GM18505 (cell line): ENCODE measurements around the gene MLLT3.
"Not testable (repeated sequence)": the region's sequence is repeated elsewhere in the genome, so short reads cannot be mapped to it uniquely, and the experiment has no call there.

Experiments
- ATAC-seq: cut with Tn5 transposase; IDR thresholded peaks from one replicate; pipeline ENCODE4 v1.9.1; 2021; ENCODE audit not compliant: unreplicated experiment
- POLR2A ChIP-seq: IDR thresholded peaks from 4 replicates; pipeline ENCODE4 v1.6.1; 2011; ENCODE audit warnings: borderline replicate concordance; ENCODE audit not compliant: insufficient read depth, insufficient read length; ENCODE audit errors: extremely low read depth

The MLLT3 gene

DNA sequence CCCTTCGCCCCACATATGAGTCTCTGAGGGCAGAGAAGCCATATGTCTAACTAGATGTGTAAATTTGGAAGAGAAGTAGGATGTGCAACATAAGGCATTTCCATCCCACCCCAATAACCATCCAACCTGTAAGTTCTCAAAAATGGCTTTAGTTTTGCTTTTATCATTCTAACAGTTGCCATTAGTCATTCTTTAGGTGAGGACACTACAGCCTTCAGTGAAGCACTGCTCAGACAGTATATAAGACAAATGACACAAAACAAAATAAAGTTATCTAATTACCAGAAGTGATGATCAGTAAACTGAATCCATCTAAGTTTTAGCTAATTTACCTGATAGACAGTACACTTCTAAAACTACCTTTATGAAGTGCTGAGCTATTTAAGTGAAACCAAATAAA, 23.9 kb downstream of the MLLT3 start:
- ATAC-seq: no peak
- TF ChIP-seq POLR2A: no peak

DNA sequence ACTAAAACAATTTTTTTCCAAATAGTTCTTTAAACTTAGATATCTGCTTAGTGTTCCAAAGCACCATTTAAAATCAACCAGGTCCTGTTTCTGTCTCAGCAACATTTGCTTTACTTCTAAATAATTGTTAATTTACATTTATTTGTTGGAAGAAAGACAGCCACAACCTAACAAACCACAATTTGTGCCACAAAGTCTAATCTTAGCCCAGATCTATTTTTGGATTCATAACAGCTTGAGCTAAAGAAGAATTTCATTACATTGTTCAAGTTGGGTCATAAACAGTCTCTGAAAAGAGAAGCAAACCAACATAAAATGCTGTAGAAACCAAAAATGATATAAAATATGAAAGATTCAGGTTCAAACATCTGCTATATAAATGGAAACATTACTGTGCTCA, 24.4 kb downstream of the MLLT3 start:
- TF ChIP-seq POLR2A: no peak
- ATAC-seq: no peak

DNA sequence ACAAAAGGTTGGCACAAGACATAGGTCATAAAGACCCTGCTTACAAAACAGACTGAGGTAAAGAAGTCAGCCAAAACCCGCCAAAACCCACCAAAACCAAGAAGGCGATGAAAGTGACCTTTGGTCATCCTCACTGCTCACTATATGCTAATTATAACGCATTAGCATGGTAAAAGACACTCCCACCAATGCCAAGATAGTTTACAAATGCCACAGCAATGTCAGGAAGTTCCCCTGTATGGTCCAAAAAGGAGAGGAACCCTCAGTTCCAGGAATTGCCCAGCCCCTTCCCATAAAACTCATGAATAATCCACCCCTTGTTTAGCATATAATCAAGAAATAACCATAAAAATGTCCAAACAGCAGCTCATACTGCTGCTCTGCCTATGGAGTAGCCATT, 27.7 kb downstream of the MLLT3 start:
- no peak for ATAC-seq
- no peak for TF ChIP-seq POLR2A

GRCh38 chr9:20593537-20593936, 28.8 kb downstream of the MLLT3 start:
- ATAC-seq: no peak

GRCh38 chr9:20593105-20593504, 29.2 kb downstream of the MLLT3 start:
- TF ChIP-seq POLR2A: no peak
- no peak for ATAC-seq

More at GRCh38 chr9:20593537-20593936, 28.8 kb downstream of the MLLT3 start:
- no peak for TF ChIP-seq POLR2A

DNA sequence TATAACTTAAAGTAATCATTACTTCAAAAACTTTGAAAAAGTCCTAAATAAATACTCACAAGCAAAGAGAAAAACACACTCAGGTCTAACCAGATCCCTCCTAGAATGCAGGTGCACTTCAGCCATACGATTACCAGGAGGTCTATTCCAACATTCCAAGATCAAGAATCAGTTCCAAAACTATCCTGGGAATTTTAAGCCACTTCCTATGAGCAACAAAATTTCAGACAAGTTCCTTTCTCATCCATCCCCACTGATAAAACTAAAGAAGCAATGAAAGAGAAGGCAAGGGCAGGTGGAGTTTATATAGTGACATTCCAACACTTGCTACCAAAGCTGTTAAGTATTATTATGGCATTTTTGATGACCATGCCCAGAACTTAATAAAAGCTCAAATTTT, 29.6 kb downstream of the MLLT3 start:
- TF ChIP-seq POLR2A: no peak
- ATAC-seq: no peak

DNA sequence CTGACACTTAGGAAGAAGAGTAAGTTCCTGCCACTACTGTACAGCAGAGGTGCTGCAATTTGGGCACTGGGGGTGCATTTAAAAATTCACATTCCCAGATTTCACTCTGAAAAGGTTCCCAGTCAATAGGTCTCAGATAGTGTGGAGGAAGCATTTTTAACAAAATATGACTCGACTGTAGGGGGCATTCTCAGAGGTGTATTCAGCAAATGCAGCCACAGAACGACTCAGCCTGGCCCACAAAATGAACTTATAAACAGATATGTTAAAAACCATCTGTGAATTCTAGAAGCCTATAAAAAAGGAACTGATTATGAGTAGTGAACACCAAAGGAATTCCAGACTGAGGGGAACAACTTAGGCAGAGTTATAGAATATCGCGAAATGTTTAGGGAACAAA, 31.1 kb downstream of the MLLT3 start:
- no peak for ATAC-seq
- no peak for TF ChIP-seq POLR2A

DNA sequence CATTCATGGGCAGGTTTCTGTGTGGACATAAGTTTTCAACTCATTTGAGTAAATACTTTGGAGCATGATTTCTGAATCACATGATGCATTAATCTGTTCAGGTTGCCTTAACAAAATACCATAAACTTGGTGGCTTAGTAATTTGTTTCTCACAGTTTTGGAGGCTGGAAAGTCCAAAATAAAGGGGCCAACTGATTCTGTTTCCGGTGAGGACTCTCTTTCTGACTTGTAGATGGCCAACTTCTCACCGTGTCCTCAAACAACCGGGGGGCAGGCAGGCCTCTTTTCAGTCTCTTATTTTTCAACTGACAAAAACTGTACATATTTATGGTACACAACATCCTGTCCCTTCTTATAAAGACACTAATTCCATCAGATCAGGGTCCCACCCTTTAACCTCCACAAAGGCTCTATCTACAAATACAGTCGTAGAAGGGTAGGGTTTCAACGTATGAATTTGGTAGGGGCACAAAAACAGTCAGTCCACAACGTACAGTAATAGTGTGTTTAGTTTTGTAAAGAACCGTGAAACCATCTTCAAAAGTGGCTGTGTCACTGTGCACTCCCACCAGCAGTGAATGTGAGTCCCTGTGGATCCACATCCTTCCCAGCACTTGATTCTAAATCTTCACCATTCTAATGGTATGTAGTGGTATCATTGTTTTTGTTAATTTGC, 37.2 kb downstream of the MLLT3 start:
- no peak for ATAC-seq
- TF ChIP-seq POLR2A: no peak

DNA sequence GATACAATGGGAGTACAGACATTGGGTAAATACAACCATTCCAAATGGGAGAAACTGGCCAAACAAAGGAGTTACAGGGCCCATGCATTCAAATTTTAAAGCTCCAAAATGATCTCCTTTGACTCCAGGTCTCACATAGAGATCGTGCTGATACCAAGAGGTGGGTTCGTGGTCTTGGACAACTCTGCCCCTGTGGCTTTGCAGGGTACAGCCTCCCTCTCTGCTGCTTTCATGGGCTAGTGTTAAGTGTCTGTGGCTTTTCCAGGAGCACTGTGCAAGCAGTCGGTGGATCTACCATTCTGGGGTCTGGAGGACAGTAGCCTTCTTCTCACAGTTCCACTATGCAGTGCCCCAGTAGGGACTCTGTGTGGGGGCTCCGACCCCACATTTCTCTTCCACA, 39.2 kb downstream of the MLLT3 start:
- ATAC-seq: not testable (repeated sequence)

DNA sequence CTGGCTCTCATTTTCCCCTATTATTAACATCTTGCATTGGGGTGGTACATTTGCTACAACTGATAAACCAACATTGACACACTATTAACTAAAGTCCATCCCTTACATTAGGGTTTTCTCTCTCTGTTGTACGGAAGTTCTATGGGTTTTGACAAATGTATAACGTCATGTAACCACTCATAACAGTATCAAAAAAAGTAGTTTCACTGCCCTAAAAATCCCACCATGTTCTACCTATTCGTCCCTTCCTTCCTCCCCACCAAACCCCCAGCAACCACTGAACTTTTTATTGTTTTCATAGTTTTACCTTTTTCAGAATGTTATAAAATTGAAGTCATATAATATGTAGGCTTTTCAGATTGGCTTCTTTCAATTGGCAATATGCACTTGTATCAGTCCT, 40.1 kb downstream of the MLLT3 start:
- ATAC-seq: no peak
- TF ChIP-seq POLR2A: no peak

- no peak for TF ChIP-seq POLR2A
- ATAC-seq: no peak
Measured at GRCh38 chr9:20580673-20581072, 41.6 kb downstream of the MLLT3 start.

DNA sequence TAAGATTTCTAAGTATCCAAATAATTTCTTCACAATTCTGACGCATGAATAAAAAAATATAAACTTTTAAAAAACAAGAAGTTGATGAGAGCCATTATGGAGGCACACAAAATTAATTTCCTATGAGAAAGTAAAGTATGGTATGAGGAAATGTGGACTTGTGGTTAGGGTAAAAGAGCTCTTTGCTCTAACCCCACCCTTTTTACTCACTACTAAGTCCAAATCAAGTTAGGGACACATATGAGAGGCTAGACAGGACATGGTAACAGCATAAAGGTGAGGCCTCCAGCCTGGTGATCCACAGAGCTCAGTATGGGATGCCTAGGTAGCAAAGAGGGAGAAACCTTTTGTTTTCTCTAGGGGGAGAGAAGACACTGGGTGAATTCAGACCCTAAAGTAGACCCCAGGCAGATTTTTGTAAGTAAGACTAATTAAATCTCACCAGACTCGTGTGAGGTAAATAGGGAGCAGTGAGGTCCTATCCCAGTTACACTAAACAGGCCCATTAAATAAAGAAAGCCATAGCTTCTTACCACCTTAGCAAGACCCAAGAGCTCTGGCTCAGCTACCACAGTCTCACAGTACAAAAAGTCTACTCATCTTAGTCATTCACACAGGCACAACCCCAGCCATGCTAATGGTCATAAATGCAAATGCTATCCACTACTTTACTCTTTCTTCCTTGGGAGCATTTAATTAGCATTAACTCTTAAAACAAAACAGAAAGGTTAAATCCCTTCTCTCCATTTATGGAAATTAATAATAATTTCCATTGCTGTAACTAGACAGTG, 42.6 kb downstream of the MLLT3 start:
- ATAC-seq: no peak
- no peak for TF ChIP-seq POLR2A

GRCh38 chr9:20573023-20573422, 49.3 kb downstream of the MLLT3 start:
- TF ChIP-seq POLR2A: no peak
- ATAC-seq: no peak

- peak; percentile 63 for ATAC-seq
- no peak for TF ChIP-seq POLR2A
Measured at GRCh38 chr9:20570756-20571155, 51.5 kb downstream of the MLLT3 start.

- TF ChIP-seq POLR2A: no peak
- no peak for ATAC-seq
Measured at GRCh38 chr9:20570087-20570486, 52.2 kb downstream of the MLLT3 start.

- no peak for ATAC-seq
- no peak for TF ChIP-seq POLR2A
Measured at GRCh38 chr9:20569525-20569924, 52.8 kb downstream of the MLLT3 start.
